CD1c-positive myeloid dendritic cell (primary cell): ENCODE measurements around the gene DRICH1.
"Not testable (repeated sequence)": the region's sequence is repeated elsewhere in the genome, so short reads cannot be mapped to it uniquely, and the experiment has no call there.

Experiments used
- DNase-seq: peaks from one replicate; pipeline ENCODE4 v3.0.0-alpha.2; 2016; ENCODE audit errors: extremely low spot score

The DRICH1 gene

DNA sequence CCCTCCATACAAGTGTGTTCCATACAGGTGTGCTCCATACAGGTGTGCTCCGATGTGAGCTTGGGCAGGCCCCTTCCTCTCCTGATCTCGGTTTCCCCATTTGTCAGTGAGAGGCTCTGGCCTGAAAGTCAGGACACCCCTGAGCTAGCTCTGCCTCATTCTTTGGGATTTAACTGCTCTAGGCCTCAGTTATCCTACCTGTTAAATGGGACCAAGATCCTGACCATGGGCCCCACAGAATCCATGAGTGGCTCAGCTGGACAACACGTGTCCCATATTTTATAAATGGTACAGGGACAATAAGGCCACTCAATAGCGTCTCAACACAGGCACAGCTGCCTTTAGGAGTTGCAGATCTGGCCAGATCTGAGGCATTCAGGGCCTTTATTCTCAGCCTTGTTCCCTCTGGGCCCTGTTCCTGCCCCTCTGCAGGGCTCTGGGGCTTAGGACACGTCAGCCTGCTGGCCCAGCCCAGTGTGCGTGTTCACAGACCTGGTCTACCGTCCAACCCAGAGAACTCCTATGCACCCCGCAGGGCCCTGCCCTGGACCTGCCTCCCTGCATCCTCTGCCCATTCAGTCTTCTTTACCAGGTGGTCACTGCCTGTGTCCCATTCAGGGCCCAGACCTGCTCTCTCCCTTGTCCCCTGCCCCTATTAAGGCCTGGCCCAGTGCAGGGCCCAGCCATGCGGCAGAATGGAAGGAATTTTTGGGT is 33.2 kb downstream of the DRICH1 start:
- no peak for DNase-seq

GRCh38 chr22:23597576-23598268 is 34.4 kb downstream of the DRICH1 start:
- not testable (repeated sequence) for DNase-seq

GRCh38 chr22:23595904-23596303 is 36.2 kb downstream of the DRICH1 start:
- not testable (repeated sequence) for DNase-seq

DNA sequence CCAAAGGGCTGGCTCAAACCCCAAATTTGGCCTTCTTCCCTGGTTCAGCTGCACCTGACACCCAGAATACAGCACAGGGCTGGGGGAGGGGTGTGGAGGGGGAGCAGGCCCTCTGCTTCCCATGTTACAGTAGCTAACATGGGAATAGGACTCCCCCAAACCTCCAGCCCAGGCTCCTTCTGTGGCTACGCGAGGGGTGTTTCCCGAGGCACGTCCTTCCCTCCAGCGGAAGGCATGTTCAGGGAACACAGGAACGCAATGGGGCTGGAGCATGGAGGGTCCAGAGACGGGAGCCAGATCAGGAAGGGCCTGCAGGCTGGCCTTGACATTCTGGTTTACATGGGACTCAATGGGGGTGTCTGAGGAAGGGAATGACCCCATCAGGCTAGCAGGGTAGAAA is 40.3 kb downstream of the DRICH1 start:
- DNase-seq = no peak

GRCh38 chr22:23591201-23591791 is 40.8 kb downstream of the DRICH1 start:
- peak; percentile 68 for DNase-seq

DNA sequence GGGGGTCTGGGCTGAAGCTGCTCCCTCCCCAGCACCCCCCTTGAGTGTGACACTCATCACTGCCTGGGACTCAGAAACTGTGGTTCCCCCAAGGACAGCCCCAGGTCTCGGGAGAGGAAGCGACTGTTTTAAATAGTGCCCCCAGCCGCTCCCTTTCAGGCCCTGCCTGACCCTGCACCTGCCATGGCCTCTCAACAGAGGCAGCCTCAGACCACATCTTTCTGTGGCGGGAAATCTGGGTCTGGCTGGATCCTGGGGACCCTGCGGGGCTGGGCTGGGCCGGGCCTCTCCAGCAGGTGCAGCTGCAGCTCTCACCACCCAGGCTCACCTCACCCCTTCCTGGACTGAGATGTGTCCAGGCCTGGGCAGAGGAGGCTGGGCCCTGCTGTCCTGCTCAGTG is 48.3 kb downstream of the DRICH1 start:
- no peak for DNase-seq

DNA sequence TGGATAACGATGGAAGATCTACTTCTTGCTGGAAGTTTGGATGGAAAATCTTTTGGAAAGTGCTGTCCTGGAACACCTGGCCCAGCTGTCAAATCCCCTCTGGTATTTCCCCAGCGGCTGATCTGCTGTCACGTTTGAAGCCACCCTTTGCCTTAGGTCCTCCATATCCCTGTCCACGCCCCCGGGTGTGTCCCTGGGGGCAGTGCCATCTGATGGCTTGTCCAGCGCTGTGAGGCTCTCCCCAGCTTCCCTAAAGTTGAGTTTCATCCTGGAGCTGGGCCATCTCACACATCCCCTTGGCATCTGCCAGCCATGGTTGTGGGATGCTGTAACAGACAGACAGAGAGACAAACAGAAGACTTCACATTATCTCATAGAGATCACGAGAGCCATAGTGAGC is 49.0 kb downstream of the DRICH1 start:
- DNase-seq = no peak

GRCh38 chr22:23581260-23581650 is 50.9 kb downstream of the DRICH1 start:
- no peak for DNase-seq

- no peak for DNase-seq
Observed at GRCh38 chr22:23580576-23581259, 51.4 kb downstream of the DRICH1 start.

GRCh38 chr22:23579870-23580575 is 52.1 kb downstream of the DRICH1 start, which contains the start of gene IGLL1:
Gene IGLL1, minus strand, starts transcription at chr22:23580290. Its CDS starts 100 bp downstream, at chr22:23580190.
- DNase-seq = no peak

DNA sequence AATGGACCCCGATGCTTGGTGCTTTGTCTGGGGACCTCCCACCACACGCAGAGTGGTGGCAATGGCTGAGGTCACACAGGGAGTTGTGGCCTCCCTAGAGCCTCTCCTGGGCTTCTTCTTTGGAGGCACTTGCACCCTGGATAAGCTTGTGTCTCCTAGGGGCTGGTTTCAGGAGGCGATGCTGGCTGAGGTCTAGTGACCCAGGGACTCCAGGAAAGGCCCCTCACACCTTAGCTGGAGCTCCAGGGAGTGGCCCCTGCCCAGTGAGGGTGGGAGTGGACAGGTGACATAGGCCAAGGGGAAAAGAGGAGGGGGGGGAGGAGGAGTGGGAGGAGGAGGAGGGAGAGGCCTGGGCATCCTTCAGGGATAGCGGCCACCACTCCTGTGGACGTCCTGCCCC is 52.8 kb downstream of the DRICH1 start:
- no peak for DNase-seq

DNA sequence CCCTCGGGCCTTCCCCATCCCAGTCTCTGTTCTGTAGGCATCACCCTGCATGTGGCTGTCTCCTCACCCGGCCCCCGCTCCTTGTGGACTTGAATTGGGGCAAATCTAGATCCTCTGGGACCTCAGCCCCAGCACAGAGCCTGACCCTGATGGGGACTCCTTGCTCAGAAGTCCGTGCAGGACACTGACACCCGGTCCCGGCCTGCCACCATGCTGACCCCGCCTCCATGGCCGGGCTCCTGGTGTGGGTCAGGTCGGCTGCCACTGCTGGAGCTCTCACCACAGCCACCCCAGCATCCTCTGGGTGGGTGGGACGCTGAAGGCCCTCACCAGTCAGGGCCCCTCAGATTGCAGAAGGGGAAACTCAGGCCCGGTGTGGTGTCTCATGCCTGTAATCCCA is 53.8 kb downstream of the DRICH1 start:
- no peak for DNase-seq

- DNase-seq = no peak
Observed at GRCh38 chr22:23576681-23577080, 55.4 kb downstream of the DRICH1 start.

DNA sequence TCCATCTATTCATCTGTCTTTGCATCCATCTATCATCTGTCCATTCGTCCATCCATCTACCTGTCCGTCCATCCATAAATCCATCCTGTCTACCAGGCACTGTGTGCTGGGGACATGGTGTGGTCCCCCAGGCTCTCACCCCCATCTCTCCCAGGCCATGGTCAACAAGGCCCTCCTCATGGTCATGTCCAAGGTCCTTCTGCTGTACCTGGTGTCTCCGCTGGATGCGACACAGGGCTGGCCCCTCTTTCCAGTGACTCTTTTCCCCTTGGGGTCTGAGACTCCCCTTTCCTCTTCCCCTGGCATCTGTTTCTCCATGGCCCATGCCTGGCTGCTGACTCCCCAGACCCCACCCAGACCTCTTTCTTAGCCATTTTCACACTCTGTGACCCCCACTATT is 56.5 kb downstream of the DRICH1 start:
- DNase-seq = no peak

DNA sequence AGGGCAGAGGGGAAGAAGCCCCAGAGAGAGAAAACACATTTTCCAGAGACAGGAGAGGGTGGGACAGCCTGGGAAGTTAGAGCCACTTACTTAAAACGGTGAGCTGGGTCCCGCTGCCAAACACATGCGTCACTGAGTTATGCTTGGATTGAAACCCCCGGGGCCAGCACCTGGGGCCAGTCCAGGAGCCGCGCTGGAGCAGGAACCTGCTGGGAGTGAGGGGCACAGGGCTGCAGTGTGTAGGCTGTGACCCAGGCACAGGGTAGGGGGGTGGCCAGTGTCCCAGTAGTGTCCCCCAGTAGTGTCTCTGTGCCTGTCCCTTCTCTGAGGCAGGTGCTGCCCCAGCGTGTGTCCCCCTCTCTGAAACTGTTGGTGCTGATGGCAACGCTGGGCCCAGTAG is 57.2 kb downstream of the DRICH1 start:
- DNase-seq = no peak

- no peak for DNase-seq
Observed at GRCh38 chr22:23574371-23574811, 57.7 kb downstream of the DRICH1 start.

DNA sequence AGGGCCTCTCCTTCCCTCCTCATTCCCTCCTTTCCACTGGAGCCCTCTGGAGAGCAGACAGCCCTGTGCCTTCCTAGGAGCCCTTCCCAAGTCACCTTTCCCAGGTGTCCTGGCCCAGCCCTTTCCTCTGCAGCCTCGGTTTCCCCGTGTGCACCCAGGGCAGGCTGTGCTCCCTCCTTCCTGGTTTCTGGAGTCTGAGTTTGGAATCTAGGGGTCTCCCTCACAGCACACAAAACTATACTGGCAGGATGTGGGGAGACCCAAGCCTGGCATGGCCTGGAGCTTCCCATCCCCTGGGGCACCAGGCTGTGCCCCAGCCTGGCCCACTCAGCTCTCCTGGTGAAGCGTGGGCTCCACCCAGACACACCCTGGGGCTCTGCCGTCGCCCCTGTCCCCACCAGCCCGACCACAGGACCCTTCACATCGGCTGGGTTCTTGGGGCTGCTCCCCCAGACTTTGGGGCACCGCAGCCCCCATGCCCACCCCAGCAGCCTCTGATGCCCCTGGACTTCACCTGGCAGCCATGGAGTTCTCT is 58.4 kb downstream of the DRICH1 start:
- DNase-seq = not testable (repeated sequence)

DNA sequence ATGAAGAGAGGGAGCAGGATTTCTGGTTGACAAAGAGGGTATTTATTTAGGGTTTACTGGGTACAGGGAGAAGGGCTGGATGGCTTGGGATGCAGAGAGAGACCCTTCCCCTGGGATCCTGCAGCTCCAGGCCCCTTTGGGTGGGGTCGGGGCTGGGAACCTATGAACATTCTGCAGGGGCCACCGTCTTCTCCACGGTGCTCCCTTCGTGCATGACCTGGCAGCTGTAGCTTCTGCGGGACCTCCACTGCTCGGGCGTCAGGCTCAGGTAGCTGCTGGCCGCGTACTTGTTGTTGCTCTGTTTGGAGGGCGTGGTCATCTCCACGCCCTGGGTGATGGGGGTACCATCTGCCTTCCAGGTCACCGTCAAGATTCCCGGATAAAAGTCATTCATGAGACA is 59.0 kb downstream of the DRICH1 start:
- DNase-seq = not testable (repeated sequence)

DNA sequence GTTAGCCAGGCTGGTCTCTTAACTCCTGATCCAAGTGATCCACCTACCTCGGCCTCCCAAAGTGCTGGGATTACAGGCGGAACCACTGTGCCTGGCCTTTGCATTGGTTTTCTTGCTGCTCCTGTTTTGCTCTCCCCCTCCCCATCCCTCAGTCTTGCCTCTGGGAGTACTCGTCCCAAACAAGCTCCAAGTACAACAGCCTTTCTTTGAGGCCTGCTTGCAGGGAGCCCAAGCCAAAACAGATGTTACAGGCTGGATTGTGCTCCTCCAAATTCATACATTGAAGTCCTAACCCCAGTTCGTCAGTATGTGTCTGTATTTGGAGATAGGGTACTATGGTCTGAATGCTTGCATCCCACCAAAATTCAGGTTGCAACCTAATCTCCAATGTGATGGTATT is 60.6 kb downstream of the DRICH1 start:
- DNase-seq = no peak

- no peak for DNase-seq
Observed at GRCh38 chr22:23570681-23571080, 61.4 kb downstream of the DRICH1 start.

DNA sequence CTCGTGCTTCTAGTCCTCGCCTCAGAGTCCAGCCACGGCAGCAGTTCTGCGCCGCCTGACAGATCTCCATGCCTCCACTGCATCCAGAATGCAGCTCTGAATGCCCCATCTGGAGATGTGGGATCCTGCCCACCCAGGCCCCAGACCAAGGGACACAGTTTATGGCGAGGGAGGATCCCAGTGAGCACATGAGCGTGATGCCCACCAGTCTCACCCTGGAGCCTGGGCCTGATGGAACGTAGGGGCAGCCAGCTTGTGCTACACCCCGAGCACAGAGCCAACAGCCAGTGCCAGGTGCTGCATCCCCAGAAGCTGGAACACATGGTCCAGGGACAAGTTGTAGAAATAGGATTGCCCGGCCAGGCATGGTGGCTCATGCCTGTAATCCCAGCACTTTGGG is 62.4 kb downstream of the DRICH1 start:
- no peak for DNase-seq
